Activated CD4-positive, alpha-beta T cell treated with anti-CD3 and anti-CD28 coated beads for 24 hours (primary cell): ENCODE data around the gene SLC39A3.
"Not testable (repeated sequence)": the region's sequence is repeated elsewhere in the genome, so short reads cannot be mapped to it uniquely, and the experiment has no call there.

Experiments used
- DNase-seq, 2 donors: peaks; one replicate each; pipeline ENCODE4 v3.0.0-alpha.2; 2020; ENCODE audit warnings: low read depth in 2 of 2

SLC39A3 gene

DNA sequence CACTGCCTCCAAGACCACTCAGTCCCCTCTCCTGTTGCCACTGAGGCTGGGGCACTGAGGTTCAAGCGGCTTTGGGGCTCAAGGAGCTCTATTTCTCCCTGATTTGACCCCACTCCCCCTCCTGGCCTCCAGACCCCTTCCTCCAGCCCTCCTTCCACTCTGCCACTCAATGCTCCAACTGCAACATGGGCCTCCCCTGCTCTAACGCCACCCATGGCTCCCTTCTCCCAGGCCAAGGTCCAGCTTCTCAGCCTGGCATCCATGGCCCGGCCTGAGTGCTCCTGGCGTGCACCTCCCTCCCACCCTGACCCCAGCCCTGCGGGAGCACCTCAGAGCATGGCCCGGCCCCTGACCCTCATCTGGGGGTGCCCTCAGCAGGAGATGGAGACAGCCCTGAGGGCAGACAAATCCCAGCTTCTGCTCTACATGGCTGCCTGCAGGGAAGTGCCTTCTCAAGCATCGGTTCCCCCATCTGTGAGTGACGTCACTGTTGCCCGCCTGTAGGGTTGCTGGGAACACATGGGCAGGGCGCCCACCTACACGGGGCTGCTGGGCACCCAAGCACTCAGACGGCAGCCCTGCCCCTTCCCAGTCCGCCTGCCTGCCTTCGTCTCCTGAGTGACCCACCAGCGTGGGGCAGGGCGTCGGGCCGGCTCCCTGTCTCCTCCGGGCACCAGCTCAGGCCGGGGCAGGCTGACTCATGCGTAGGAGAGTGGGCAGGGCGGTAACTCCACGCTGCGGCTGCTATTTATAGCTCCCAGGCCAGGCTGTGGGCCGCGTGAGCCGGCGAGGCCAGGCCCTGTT lies 17.1 kb downstream of the SLC39A3 start:
- no peak for DNase-seq

- DNase-seq: no peak
Measured at GRCh38 chr19:2721570-2722540, 18.0 kb downstream of the SLC39A3 start.

GRCh38 chr19:2720777-2721569 lies 18.8 kb downstream of the SLC39A3 start, which contains the start of gene DIRAS1:
DIRAS1 (minus strand) TSS chr19:2721372; CDS start chr19:2717806, 3,566 bp downstream.
- no peak for DNase-seq

DNA sequence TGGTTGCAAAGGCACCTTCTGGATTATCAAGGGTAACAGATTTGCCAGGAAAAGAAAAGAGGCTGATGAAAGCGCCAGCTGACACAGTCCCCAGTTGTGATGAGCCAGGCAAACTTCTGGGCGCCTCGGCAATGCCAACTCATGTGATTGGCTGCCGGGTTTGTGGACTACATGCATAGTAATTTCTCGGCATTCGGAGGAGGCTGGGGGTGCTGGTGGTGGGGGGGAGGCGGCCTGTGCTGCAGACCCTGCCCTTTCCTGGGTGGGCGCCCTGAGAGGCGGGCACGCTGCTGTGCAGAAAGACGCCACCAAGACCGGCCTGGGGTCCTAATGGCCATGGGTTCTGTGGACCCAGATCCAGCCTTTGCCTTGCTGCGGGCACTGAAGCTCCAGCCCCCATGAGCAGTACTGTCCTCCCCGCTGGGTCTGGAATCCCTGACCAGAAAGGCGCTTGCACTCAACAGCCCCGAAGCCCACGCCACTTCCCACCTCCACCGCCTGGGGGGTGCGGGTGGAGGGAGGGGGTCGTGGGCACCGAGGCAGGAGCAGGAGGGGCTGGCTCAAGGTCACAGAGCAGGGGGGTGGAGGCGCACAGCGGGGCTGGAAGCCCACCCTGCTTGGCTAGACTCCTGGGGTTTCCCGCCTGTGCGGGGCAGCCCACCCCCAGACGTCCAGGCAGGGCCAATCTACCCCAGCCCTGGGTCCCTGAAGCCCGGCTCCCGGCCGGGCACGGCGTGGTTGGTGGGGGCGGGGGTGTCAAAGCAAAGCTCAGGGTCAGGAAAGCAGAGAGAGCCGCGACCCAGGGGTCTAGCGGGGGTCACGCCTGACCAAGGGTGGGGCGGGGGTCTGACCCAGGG lies 19.7 kb downstream of the SLC39A3 start:
- DNase-seq: no peak

- DNase-seq: no peak
Measured at GRCh38 chr19:2719232-2719735, 20.5 kb downstream of the SLC39A3 start.

DNA sequence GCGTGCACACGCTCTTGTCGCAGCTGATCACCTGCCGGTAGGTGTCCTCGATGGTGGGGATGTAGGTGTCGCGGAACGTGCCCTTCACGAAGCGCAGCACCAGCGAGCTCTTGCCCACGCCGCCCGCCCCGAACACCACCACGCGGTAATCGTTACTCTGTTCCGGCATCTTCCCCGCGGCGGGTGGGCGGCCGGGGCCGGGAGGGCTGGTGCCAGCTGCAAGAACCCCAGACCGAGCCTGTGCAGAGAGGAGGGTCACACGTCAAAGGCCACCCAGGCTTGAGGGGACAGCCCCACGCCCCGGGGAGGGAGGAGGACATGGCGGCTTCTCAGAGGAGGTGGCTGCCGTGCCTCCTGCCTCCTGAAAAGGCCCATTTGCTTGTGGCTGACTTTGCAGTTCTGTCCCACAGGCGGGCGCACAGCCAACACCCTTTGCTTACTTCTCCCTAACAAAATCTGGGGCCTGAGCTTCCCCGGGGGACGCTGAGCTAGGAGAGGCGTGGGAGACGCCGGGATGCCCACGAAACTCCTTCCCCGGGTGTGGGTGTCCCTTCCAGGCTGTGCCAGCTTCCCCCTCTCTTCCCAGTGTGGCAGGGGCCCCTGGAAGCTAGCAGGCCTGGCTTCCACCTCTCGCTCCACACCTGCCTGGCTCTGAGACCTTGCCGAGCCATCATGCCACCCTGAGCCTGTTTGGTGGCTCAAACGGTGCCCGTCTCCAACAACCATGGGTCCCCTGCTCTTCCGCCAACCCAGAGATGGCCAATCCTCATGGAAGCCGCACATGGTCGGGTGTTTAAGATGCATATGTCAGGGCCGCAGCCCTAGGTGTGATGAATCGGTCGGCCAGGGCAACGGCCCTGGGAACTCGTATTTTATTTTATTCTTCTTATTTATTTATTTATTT lies 21.9 kb downstream of the SLC39A3 start:
- DNase-seq: no peak

- DNase-seq: no peak
Measured at GRCh38 chr19:2716722-2717637, 22.8 kb downstream of the SLC39A3 start.

DNA sequence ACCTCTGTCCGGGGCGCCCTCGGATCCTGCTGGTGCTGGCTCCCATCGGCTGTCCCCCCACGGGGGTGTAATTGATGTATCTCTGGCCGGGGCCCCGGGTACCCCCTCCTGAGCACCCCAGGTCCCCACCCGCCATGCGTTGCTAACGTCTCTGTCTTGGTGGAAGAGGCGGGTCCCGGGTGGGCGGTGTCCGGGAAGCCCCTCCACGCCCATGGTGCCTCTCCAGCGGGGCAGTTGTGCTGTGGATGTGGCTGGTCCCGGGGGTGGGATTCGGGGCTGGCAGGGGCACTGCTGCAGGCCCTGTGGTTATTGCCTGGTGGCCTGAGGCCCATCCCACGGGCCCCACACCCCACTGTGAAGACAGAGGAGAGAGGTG lies 23.6 kb downstream of the SLC39A3 start:
- no peak for DNase-seq

DNA sequence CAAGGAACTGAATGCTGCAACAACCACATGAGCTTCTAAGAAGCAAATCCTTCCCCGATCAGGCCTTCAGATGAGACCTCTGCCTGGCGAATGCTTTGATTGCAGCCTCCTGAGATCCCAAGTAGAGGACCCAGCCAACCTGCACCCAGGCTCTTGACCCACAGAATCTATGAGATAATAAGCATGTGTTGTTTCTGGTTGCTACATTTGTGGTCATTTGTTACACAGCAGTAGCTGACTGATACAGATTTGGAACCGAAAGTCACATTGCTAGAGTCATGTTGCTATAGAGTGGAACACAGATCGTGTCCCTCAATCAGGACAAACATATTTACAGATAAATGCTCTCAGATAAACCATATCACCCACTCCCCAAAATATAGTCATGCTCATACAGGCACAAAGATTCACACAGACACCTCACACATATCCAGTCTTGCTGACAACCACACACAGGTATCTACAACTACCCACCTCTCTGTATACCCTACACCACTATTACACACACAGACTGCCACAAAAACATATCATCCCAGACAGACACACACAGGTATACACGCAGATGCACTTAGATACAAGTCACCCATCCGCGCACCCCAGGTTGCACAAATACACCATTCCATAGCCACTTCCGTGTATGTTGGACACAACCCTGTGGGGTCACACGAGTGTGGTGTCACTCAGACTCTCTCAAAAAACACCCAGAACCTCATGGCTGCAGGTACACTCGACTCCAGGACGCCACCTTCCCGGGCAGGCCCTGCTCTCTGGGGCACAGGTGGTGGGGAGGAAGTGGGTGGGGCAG lies 24.1 kb downstream of the SLC39A3 start:
- no peak for DNase-seq

GRCh38 chr19:2714531-2715269 lies 25.1 kb downstream of the SLC39A3 start:
- DNase-seq: no peak

DNA sequence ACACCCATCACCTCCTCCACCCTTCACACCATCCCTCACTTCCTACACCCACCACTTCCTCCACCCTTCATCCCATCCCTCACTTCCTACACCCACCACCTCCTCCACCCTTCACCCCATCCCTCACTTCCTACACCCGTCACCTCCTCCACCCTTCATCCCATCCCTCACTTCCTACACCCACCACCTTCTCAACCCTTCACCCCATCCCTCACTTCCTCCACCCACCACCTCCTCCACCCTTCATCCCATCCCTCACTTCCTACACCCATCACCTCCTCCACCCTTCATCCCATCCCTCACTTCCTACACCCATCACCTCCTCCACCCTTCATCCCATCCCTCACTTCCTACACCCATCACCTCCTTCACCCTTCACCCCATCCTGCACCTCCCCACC lies 25.7 kb downstream of the SLC39A3 start:
- DNase-seq: not testable (repeated sequence)

DNA sequence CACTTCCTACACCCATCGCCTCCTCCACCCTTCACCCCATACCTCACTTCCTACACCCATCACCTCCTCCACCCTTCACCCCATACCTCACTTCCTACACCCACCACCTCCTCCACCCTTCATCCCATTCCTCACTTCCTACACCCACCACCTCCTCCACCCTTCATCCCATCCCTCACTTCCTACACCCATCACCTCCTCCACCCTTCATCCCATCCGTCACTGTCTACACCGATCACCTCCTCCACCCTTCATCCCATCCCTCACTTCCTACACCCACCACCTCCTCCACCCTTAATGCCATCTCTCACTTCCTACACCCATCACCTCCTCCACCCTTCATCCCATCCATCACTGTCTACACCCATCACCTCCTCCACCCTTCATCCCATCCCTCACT lies 26.6 kb downstream of the SLC39A3 start:
- DNase-seq: not testable (repeated sequence)

DNA sequence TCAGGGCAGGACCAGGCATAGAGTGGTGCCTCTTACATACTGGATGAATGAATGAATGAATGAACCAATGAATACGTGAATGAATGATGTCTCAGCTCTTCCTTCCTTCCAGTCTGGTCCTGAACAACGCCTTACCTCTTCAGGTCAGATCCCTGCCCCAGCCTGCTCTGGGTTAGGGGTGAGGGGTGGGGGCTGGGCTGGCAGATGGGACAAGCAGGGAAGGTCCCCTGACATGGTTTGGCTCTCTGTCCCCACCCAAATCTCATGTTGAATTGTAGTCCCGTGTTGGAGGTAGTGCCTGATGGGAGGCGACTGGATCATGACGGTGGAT lies 28.0 kb downstream of the SLC39A3 start:
- no peak for DNase-seq

DNA sequence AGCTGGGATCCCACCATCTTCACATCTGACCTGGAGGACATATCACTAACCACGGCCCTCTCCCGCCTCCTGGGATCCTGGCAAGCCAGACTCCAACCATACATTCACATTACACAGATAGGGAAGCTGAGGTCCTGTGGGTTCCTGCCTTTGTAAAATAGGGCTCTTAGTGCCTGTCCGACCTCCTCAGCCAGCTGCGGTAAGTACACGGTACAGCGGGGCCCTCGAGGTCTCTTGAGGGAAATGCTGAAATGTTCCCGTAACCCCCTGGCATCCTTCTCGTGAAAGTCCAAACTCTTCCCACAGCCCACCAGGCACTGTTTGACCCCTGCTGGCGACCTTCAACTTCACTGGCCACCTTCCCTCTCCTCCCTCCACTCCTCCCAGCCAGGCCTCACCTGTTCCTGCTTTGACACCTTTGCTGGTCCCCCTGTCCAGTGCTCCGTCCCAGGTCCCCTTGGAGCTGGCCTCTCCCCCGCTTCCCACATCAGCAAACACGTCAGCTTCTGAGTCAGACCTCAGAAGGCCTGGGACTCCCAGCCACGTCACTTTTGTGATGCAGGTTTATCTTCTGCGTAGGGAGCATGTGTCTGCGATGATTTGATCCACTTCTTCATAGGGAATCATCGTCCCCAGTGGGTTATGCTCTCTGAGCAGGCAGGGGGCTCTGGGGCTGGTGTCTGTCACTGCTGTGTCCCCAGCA lies 28.5 kb downstream of the SLC39A3 start:
- no peak for DNase-seq

GRCh38 chr19:2706251-2706650 lies 33.6 kb downstream of the SLC39A3 start:
- no peak for DNase-seq

GRCh38 chr19:2703691-2704216 lies 36.1 kb downstream of the SLC39A3 start:
- no peak for DNase-seq
